Amygdala (tissue), 56 donors: ENCODE data around the gene AHRR.

Experiments used
- DNase-seq, 56 donors: peaks; one replicate each; lab custom pipeline; 2025; lab: John Stamatoyannopoulos, UW

AHRR gene

GRCh38 chr5:318931-319601 lies 2.4 kb upstream of the AHRR start:
- DNase-seq: no peak

DNA sequence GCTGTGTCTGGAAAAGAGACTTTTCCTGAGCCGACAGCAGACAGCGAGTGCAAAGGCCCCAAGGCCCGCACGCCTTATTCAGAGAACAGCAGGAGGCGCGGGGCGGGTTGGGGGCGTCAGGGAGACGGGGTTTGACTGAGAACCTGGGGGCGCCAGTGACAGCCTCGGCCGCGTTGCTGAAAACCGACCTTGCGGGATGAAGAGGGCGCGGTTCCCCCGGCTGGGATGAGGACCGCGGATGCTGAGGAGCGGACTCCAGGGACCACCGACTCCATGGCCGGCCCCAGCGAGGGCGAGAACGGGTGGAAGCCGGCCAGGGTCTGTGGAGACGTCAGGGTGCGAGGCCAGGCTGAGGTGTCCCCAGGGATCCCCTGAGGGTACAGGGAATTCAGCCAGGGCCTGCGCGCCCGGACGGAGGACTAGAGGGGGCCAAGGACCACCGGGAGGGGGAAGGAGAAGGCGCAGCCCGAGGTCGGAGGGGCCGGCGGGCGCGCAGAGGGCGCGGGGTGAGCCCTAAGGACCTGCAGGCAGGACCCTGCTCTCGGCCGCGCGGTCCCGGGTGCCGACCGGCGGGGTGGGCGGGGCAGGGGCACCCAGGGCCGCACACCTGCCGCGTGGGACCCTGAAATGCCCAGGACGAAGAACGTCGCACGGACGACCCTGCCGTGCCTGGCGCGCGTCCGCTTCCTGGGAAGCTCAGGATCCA lies 837 bp upstream of the AHRR start:
- DNase-seq: no peak

GRCh38 chr5:321726-322251 lies 275 bp downstream of the AHRR start:
- DNase-seq: no peak

- DNase-seq: no peak
Measured at GRCh38 chr5:322281-322941, 897 bp downstream of the AHRR start.

GRCh38 chr5:322942-323879 lies 1.7 kb downstream of the AHRR start:
- DNase-seq: no peak

GRCh38 chr5:324736-325612 lies 3.5 kb downstream of the AHRR start:
- DNase-seq: no peak

- no peak for DNase-seq
Measured at GRCh38 chr5:326109-326508, 4.6 kb downstream of the AHRR start.

GRCh38 chr5:329121-329735 lies 7.7 kb downstream of the AHRR start:
- DNase-seq: no peak

- no peak for DNase-seq
Measured at GRCh38 chr5:329768-330167, 8.3 kb downstream of the AHRR start.

GRCh38 chr5:332843-333242 lies 11.3 kb downstream of the AHRR start:
- no peak for DNase-seq

- DNase-seq: no peak
Measured at GRCh38 chr5:333945-334344, 12.4 kb downstream of the AHRR start.

DNA sequence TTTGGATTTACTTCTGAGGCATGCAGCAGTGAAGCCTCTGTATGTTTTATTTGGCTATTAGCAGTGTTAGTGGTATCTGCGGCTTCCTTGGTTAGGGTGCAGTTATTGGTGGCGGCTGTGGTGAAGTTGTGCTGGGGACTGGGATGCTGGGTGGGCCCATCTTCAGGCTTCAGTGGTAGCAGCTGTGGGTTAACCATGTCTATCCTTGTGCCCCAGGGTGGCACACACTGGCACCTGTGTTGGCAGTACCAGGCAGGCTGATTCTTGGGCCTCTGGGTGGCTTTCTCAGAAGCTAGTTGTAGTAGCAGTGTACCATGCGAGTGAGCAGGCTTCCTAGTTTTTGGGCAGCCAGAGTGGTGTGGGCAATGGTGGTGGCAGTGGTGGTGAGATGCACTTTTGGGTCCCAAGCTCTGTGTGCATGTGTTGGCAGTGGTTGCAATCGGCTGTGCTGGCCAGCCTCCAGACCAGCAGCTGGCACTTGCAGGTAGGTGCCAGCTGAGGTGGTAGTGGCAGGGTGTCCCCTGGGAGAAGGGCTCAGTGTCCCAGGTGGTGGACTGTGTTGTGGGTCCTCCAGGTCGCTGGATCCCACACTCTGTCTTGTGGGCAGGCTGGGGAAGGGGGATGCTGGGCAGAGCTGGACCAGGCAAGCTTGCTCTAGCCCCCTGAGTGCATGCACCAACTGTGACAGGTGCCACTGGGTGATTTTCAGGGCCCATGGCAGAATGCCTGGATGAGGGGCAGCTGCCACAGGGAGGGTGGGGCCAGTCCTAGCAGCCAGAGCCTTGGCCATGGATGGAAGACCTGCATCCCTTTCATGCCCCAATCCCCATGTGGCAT lies 13.6 kb downstream of the AHRR start:
- no peak for DNase-seq

GRCh38 chr5:335740-336038 lies 14.2 kb downstream of the AHRR start:
- DNase-seq: no peak

GRCh38 chr5:337563-338130 lies 16.1 kb downstream of the AHRR start:
- DNase-seq: no peak

- no peak for DNase-seq
Measured at GRCh38 chr5:342501-343460, 21.3 kb downstream of the AHRR start.

DNA sequence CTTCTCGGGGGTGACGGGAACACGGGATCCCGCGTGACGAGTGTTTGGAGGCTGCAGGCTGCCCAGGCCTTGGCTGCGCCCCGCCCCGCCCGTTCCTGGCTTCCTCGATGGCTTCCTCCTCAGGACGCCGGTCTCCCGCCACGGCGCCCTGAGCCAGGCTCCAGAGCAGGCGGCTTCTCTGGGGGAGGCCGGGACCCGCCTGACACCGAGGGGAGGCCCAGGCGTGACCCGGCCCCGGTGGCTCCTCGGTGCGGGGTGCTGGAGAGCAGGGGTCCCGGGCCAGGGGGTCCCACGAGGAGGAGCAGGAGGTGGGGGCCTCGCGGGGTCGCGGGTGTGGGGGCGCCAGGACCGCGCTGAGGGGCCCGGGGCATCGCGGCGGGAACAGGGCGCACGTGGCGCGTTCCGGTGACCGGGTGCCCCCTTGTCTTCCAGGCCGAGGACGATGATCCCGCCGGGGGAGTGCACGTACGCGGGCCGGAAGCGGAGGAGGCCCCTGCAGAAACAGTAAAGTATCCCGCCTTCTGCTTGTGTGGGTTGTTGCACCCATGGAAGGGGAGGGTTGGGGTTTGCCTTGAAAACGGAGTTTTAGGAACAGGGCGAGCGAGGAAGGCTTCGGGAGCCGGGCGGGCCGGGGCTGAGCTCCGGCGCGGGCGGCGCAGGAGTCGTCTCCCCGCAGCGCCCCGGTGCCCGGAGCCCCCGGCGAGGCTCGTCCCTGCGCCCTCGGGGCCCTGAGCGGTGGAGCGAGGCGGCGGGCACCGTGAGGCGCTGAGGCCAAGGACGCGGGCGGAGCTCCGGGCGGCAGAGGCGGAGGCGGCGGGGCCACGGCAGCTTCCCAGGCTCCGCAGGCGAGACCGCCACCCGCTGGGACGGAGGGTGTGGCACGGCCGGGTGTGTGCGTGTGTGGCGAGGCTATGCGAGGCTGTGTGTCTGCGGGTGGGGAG lies 22.2 kb downstream of the AHRR start:
- peak in 1 of 56 donors; percentile 34 for DNase-seq
